Measurements from ENCODE around the gene SPCS2.

DNA sequence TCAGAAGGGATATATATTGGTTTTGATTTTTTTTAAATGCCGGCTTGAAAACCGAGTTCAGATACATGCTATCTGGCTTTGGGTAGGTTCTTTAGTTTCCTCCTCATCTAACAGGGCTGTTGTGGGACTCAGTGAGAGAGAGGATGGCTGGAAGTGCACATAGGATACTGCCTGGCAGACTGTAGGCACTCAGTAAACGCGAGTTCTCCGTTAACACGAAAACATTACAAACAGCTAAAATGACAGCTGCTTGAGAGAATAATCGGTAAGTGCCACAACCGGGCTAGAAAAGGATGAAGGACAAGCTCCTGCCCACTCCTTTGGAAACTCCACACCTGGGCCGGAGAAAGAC lies 544 bp upstream of the SPCS2 start:
- TF ChIP-seq, protein P1, sequence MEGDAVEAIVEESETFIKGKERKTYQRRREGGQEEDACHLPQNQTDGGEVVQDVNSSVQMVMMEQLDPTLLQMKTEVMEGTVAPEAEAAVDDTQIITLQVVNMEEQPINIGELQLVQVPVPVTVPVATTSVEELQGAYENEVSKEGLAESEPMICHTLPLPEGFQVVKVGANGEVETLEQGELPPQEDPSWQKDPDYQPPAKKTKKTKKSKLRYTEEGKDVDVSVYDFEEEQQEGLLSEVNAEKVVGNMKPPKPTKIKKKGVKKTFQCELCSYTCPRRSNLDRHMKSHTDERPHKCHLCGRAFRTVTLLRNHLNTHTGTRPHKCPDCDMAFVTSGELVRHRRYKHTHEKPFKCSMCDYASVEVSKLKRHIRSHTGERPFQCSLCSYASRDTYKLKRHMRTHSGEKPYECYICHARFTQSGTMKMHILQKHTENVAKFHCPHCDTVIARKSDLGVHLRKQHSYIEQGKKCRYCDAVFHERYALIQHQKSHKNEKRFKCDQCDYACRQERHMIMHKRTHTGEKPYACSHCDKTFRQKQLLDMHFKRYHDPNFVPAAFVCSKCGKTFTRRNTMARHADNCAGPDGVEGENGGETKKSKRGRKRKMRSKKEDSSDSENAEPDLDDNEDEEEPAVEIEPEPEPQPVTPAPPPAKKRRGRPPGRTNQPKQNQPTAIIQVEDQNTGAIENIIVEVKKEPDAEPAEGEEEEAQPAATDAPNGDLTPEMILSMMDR (IDR thresholded peaks at IDR 0.05; ENCODE audit: low read depth, low read length), result no peak
- TF ChIP-seq, protein P2, sequence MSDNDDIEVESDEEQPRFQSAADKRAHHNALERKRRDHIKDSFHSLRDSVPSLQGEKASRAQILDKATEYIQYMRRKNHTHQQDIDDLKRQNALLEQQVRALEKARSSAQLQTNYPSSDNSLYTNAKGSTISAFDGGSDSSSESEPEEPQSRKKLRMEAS (IDR thresholded peaks at IDR 0.05; ENCODE audit: low read depth, low read length), result no peak
- TF ChIP-seq MYC (IDR thresholded peaks at IDR 0.05; ENCODE audit: low read depth, low read length), result no peak

Measured in NB4 (cell line).